SJCRH30 (cell line): Measurements from ENCODE around the gene KDM7A. TPM values are rescaled to one million over a fixed set of nuclear protein-coding genes. Genes with fewer than 3 reads are reported as not detected.
A peak's percentile ranks its signal among the peaks of the same experiment; 100 is the strongest.

ENCODE experiments used
- DNase-seq, 2 experiments: peaks; one replicate each; pipeline ENCODE4 v3.0.0-alpha.2; 2015 to 2020
- H3K27ac ChIP-seq: fragments of 250-450 bp; sonication (Bioruptor Pico); 2 replicates; pipeline ENCODE4 v1.5.1; 2020; ENCODE audit warnings: mild to moderate bottlenecking, moderate library complexity
- H3K27me3 ChIP-seq: fragments of 250-450 bp; sonication (Bioruptor Pico); 2 replicates; pipeline ENCODE4 v1.5.1; 2020; ENCODE audit warnings: mild to moderate bottlenecking, moderate library complexity
- H3K36me3 ChIP-seq: fragments of 250-450 bp; sonication (Bioruptor Pico); 2 replicates; pipeline ENCODE4 v1.5.1; 2020; ENCODE audit warnings: mild to moderate bottlenecking, moderate library complexity
- H3K4me1 ChIP-seq: fragments of 250-450 bp; sonication (Bioruptor Pico); 2 replicates; pipeline ENCODE4 v1.5.1; 2020; ENCODE audit warnings: mild to moderate bottlenecking, moderate library complexity
- H3K4me3 ChIP-seq: fragments of 250-450 bp; sonication (Bioruptor Pico); 2 replicates; pipeline ENCODE4 v1.5.1; 2020; ENCODE audit warnings: mild to moderate bottlenecking, moderate library complexity
- H3K9me3 ChIP-seq: fragments of 250-450 bp; sonication (Bioruptor Pico); replicated peaks from 2 replicates; pipeline ENCODE4 v1.5.1; 2020; ENCODE audit warnings: mild to moderate bottlenecking, moderate library complexity
- total RNA-seq: library from RNA; depleted of rRNA; stranded (reverse); fragments of >200 nt; shearing (Covaris generic); gene quantifications from 2 replicates; pipeline ENCODE4 v1.2.3, GENCODE V29; 2014

Gene KDM7A
- total RNA-seq, 1 experiment from 2014 or later = 1.8 TPM

GRCh38 chr7:140062528-140063299, 114.1 kb downstream of the KDM7A start, which contains the start of gene PARP12:
Gene PARP12, minus strand, starts transcription at chr7:140062951. Its CDS starts 104 bp downstream, at chr7:140062847.
- no peak for DNase-seq
- Histone ChIP-seq H3K9me3 (peaks cover 10% of the 10 kb centered on the region; the same call in 1 of the 2 replicates), H3K27ac (no peak within 1 kb of the TSS), H3K4me3 (no peak within 1 kb of the TSS), H3K36me3 (no peaks in the 10 kb centered on the region), H3K27me3 (no peaks in the 10 kb centered on the region), H3K4me1 (peaks cover 11% of the 10 kb centered on the region)

GRCh38 chr7:140062118-140062527, 114.7 kb downstream of the KDM7A start:
- Histone ChIP-seq H3K9me3 (peaks cover 6% of the 10 kb centered on the region; the same call in 1 of the 2 replicates), H3K27me3 (no peaks in the 10 kb centered on the region), H3K36me3 (no peaks in the 10 kb centered on the region), H3K27ac (no peak overlapping the region), H3K4me3 (no peak overlapping the region), H3K4me1 (peaks cover 11% of the 10 kb centered on the region)
- no peak for DNase-seq

- no peak overlapping the region for H3K27ac ChIP-seq
- peak in 1 of 2 experiments; percentile 6 for DNase-seq
- H3K4me3 ChIP-seq = no peak overlapping the region
Observed at GRCh38 chr7:140061607-140061930, 115.2 kb downstream of the KDM7A start.

GRCh38 chr7:140060788-140061606, 115.8 kb downstream of the KDM7A start:
- Histone ChIP-seq H3K36me3 (no peaks in the 10 kb centered on the region), H3K27me3 (no peaks in the 10 kb centered on the region), H3K4me1 (peaks cover 11% of the 10 kb centered on the region), H3K9me3 (no peaks in the 10 kb centered on the region), H3K27ac (peak overlapping the region; percentile 37), H3K4me3 (no peak overlapping the region)
- DNase-seq = peak; percentile 90 to 91

More at GRCh38 chr7:140061607-140061930, 115.2 kb downstream of the KDM7A start:
- Histone ChIP-seq H3K36me3 (no peaks in the 10 kb centered on the region), H3K4me1 (peaks cover 11% of the 10 kb centered on the region), H3K9me3 (peaks cover under 1% of the 10 kb centered on the region; the same call in 1 of the 2 replicates), H3K27me3 (no peaks in the 10 kb centered on the region)

GRCh38 chr7:140060243-140060630, 116.5 kb downstream of the KDM7A start:
- H3K4me1 ChIP-seq = peaks cover 11% of the 10 kb centered on the region
- no peaks in the 10 kb centered on the region for H3K9me3 ChIP-seq
- H3K27ac ChIP-seq = no peak overlapping the region; the same call in 1 of the 2 replicates
- H3K4me3 ChIP-seq = no peak overlapping the region
- no peaks in the 10 kb centered on the region for H3K36me3 ChIP-seq
- DNase-seq = no peak
- H3K27me3 ChIP-seq = peaks cover 3% of the 10 kb centered on the region; the same call in 1 of the 2 replicates

DNA sequence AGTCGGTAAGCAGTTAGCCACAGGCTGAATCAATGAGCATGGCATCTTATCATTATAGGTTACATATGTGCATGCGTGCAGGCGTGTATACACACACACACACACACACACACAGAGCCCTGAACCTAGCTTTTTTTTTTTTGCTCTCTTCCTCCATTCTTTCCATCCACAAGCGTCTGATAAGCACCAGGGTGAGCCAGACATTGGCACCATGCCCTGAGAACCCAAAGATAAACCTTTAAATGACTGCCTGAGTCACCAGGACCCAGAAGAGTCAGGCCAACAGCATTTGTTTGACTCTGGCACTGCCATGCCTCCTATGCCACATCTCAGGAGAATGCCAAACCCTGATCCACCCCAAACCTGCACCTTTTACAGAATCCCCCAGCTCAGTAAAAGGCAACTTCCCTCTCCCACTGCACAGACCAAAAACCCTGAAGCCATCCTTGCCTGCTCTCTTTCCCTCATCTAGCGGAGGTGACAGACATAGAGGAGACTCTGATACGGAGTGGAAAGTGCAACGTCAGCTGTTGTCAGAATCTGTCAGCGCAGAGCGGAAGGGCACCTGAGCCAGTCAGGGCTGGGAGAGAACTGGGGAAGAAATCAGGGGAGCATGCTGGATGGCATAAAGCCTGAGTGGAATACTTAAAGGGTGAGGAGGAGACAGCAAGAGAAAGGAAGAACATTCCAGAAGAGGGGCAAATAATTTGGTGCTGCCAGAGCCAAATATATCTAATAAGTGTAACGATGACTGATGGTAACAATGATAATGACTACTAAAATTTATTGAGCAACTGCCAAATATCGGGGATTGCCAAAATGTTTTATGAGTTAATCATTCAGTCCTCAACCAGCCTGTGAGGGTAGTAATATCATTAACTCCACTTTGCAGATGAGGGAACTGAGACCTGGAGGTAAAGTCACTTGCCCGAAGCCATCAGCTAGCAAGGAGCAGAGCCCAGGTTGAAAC, 117.2 kb downstream of the KDM7A start:
- Histone ChIP-seq H3K27me3 (peaks cover 3% of the 10 kb centered on the region; the same call in 1 of the 2 replicates), H3K27ac (no peak overlapping the region)
- peak in 1 of 2 experiments; percentile 8 for DNase-seq

DNA sequence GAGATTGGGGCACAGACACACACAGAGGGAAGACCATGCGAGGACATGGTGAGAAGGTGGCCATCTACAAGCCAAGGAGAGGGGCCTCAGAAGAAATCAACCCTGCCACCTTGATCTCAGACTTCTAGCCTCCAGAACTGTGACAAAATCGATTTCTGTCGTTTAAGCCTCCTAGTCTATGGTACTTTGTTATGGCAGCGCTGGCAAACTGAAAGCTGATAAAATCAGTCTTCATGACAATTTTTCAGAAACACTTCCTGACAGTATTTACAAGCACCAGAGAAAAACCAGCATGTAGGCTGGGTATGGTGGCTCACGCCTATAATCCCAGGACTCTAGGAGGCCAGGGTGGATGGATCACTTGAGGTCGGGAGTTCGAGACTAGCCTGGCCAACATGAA, 118.3 kb downstream of the KDM7A start:
- Histone ChIP-seq H3K27ac (no peak overlapping the region), H3K36me3 (no peaks in the 10 kb centered on the region), H3K9me3 (no peaks in the 10 kb centered on the region), H3K27me3 (peaks cover 3% of the 10 kb centered on the region; the same call in 1 of the 2 replicates), H3K4me1 (peaks cover 11% of the 10 kb centered on the region), H3K4me3 (no peak overlapping the region)
- DNase-seq = no peak

More for the DNA sequence above, 117.2 kb downstream of the KDM7A start:
- Histone ChIP-seq H3K4me3 (no peak overlapping the region), H3K4me1 (peaks cover 11% of the 10 kb centered on the region), H3K36me3 (no peaks in the 10 kb centered on the region), H3K9me3 (no peaks in the 10 kb centered on the region)

- no peaks in the 10 kb centered on the region for H3K36me3 ChIP-seq
- H3K27me3 ChIP-seq = peaks cover 3% of the 10 kb centered on the region; the same call in 1 of the 2 replicates
- no peak for DNase-seq
- peaks cover 11% of the 10 kb centered on the region for H3K4me1 ChIP-seq
- no peak overlapping the region for H3K27ac ChIP-seq
- H3K9me3 ChIP-seq = no peaks in the 10 kb centered on the region
- no peak overlapping the region for H3K4me3 ChIP-seq
Observed at GRCh38 chr7:140057143-140057535, 119.6 kb downstream of the KDM7A start.

DNA sequence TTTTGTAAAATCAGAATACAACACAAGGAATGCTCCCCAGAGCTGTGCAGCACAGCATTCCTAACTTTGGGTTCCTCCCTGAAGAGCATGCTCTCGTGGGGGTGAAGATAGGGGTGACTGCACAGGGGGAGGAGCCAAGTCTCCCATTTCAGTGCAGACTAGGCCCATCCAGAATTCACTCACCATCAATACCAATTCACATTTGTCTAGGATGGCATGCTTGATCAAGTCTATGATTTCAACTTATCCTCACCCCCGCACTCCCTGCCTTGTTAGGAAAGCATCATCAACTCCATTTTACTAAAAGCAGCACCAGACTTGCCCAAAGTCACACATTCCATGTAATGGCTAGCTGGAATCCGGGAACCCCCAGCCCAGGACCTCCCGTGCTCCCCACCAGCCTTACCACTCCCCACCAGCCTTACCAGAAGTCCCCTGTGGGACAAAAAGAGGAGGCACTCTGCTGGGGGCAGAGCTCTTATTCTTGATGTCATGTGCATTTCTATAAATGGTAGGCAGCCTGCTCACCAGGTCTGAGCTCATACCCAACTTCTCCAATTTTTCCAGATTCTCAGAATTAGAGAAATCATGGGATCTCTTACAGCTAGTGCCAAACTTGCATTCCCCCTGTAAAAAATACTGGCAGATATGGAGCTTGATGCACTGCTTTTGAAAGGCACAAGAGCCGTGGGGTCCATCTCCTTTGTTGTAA, 120.2 kb downstream of the KDM7A start:
- H3K36me3 ChIP-seq = no peaks in the 10 kb centered on the region
- no peaks in the 10 kb centered on the region for H3K9me3 ChIP-seq
- H3K4me1 ChIP-seq = peaks cover 11% of the 10 kb centered on the region
- H3K4me3 ChIP-seq = no peak overlapping the region
- no peak overlapping the region for H3K27ac ChIP-seq
- peaks cover 3% of the 10 kb centered on the region; the same call in 1 of the 2 replicates for H3K27me3 ChIP-seq
- DNase-seq = no peak

GRCh38 chr7:140055833-140056232, 121.0 kb downstream of the KDM7A start:
- H3K36me3 ChIP-seq = no peaks in the 10 kb centered on the region
- no peak for DNase-seq
- H3K27me3 ChIP-seq = peaks cover 3% of the 10 kb centered on the region; the same call in 1 of the 2 replicates
- H3K9me3 ChIP-seq = no peaks in the 10 kb centered on the region
- peaks cover 5% of the 10 kb centered on the region for H3K4me1 ChIP-seq
- H3K4me3 ChIP-seq = no peak overlapping the region
- no peak overlapping the region for H3K27ac ChIP-seq

DNA sequence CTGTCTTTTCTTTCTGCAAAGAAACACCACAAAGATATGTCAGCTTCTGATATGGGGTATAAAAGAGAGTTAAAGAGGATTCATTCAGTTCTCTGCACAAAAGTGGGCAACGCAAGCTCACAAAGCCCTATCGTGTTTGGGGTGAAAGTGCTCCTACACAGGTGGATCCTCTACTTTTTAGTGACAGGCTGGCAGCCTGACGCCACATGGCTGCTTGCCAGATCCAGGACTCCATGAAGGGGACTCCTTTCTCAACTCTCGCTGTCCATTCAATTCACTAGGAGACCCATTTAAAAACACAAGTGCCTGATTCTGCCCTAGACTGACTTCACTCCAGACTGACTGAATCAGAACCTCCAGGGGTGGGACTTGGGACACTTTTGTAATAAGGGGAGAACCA, 122.0 kb downstream of the KDM7A start:
- H3K36me3 ChIP-seq = no peaks in the 10 kb centered on the region
- H3K27ac ChIP-seq = no peak overlapping the region
- DNase-seq = no peak
- no peak overlapping the region for H3K4me3 ChIP-seq
- H3K9me3 ChIP-seq = no peaks in the 10 kb centered on the region
- peaks cover 4% of the 10 kb centered on the region; the same call in 1 of the 2 replicates for H3K27me3 ChIP-seq
- no peaks in the 10 kb centered on the region for H3K4me1 ChIP-seq

DNA sequence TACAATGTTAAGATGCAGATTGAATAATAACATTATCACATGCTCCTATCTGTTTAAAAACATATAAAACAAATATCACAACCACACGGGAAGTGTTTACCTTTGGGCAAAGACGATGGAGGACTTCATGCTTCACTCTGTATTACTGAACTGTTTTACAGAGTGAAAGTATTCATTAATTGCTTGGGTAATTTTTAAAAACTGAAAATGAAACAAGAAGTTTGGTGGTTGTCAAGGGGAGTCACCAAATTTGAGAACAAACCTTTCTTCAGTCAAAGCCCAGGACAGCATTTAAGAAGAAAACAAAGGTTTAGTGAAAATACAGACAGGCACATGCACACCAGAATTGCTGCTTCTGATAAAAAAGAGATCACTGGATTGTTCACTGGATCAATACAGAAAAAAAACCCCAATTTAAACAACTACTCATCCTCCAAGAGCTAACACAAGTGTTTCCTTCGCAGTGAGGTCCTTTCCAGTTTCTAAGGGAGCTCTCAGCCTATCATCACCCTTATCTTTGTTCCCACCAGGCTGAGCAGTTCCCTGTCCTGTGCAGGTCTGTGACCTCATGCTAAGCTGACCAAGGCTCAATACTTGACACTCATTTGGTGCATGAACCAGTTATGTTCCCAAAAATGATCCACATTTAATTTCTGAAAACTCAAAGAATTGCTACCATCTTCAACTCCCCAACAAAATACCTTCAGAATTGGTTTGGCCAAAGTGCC, 122.8 kb downstream of the KDM7A start:
- H3K27me3 ChIP-seq = peaks cover 7% of the 10 kb centered on the region; the same call in 1 of the 2 replicates
- H3K4me1 ChIP-seq = no peaks in the 10 kb centered on the region
- no peak overlapping the region for H3K4me3 ChIP-seq
- DNase-seq = no peak
- H3K27ac ChIP-seq = no peak overlapping the region
- H3K9me3 ChIP-seq = no peaks in the 10 kb centered on the region
- no peaks in the 10 kb centered on the region for H3K36me3 ChIP-seq

DNA sequence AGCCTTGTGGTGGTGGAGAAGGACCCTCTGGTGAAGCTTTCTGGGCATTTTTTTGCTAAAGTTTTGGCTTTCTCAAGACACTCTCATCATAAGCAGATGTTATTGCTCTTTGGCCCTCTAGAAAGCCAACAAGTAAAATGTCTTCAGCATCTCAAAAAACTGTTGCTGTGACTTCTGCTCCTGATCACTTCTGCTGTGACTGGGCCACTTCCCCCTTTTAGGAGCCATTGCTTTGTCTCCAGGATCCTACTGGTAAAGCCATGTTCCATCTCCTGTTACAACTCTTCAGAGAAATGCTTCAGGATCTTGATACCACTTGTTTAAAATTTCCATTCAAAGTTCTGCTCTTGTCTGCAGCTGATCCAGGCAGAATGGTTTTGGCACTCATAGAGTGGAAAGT, 125.0 kb downstream of the KDM7A start:
- DNase-seq = no peak
- no peak overlapping the region for H3K27ac ChIP-seq
- H3K4me1 ChIP-seq = no peaks in the 10 kb centered on the region
- no peak overlapping the region for H3K4me3 ChIP-seq
- peaks cover 7% of the 10 kb centered on the region; the same call in 1 of the 2 replicates for H3K27me3 ChIP-seq
- H3K9me3 ChIP-seq = no peaks in the 10 kb centered on the region
- H3K36me3 ChIP-seq = no peaks in the 10 kb centered on the region
